Neuronal stem cell (in vitro differentiated cells): ENCODE measurements around the gene HNRNPCL4. TPM values are rescaled to one million over a fixed set of nuclear protein-coding genes. Genes with fewer than 3 reads are reported as not detected.
"Not testable (repeated sequence)": the region's sequence is repeated elsewhere in the genome, so short reads cannot be mapped to it uniquely, and the experiment has no call there.

Experiments
- DNase-seq: peaks from one replicate; pipeline ENCODE4 v3.0.0-alpha.2; 2013; ENCODE audit warnings: low spot score
- H2AFZ ChIP-seq: one replicate; pipeline ENCODE4 v1.6.1; 2013; ENCODE audit warnings: mild to moderate bottlenecking, low read length, inconsistent platforms
- H2AK5ac ChIP-seq: 2 replicates; pipeline ENCODE4 v1.6.1; 2013; ENCODE audit warnings: low read depth, mild to moderate bottlenecking, inconsistent platforms, low read length, moderate library complexity, mixed read lengths
- H2BK120ac ChIP-seq: 2 replicates; pipeline ENCODE4 v1.6.1; 2013; ENCODE audit warnings: low read depth, mild to moderate bottlenecking, inconsistent platforms, low read length, moderate library complexity, mixed read lengths
- H2BK12ac ChIP-seq: one replicate; pipeline ENCODE4 v1.6.1; 2013; ENCODE audit warnings: low read length, inconsistent platforms
- H2BK15ac ChIP-seq: 2 replicates; pipeline ENCODE4 v1.6.1; 2013; ENCODE audit warnings: mild to moderate bottlenecking, low read length, inconsistent platforms, mixed read lengths
- H2BK5ac ChIP-seq: one replicate; pipeline ENCODE4 v1.6.1; 2013; ENCODE audit warnings: inconsistent platforms, mild to moderate bottlenecking, low read length, moderate library complexity
- H3K14ac ChIP-seq: one replicate; pipeline ENCODE4 v1.6.1; 2013; ENCODE audit warnings: low read length, inconsistent platforms
- H3K18ac ChIP-seq: 2 replicates; pipeline ENCODE4 v1.6.1; 2013; ENCODE audit warnings: low read length, inconsistent platforms
- H3K23ac ChIP-seq: 2 replicates; pipeline ENCODE4 v1.6.1; 2013; ENCODE audit warnings: low read depth, mild to moderate bottlenecking, mixed read lengths, low read length, inconsistent platforms; ENCODE audit not compliant: poor library complexity
- H3K27ac ChIP-seq: replicated peaks from 3 replicates; pipeline ENCODE4 v1.5.1; 2013; ENCODE audit warnings: low read length, inconsistent platforms
- H3K27me3 ChIP-seq, 3 experiments: 2 replicates each; pipeline ENCODE4 v1.6.1; 2013; ENCODE audit warnings: low read length in 3 of 3, mild to moderate bottlenecking in 2 of 3, inconsistent platforms in 1 of 3, low read depth in 1 of 3, mixed read lengths in 1 of 3, moderate library complexity in 1 of 3; ENCODE audit not compliant: control insufficient read depth in 3 of 3, insufficient read depth in 3 of 3
- H3K36me3 ChIP-seq, 2 donors: replicated peaks in 1 of 2; 2 replicates each; pipeline ENCODE4 v1.6.1; 2013; ENCODE audit warnings: low read length in 2 of 2; ENCODE audit not compliant: control insufficient read depth in 2 of 2, insufficient read depth in 2 of 2
- H3K4ac ChIP-seq: 2 replicates; pipeline ENCODE4 v1.6.1; 2013; ENCODE audit warnings: inconsistent platforms, mild to moderate bottlenecking, low read length, moderate library complexity
- H3K4me1 ChIP-seq, 2 donors: 1 replicate in 1 of 2; 2 replicates in 1 of 2; pipeline ENCODE4 v1.6.1; 2013; ENCODE audit warnings: low read length in 2 of 2, low read depth in 1 of 2; ENCODE audit not compliant: control insufficient read depth in 2 of 2, insufficient read depth in 1 of 2
- H3K4me2 ChIP-seq: one replicate; pipeline ENCODE4 v1.6.1; 2013; ENCODE audit warnings: mild to moderate bottlenecking, low read length, inconsistent platforms; ENCODE audit not compliant: insufficient read depth, poor library complexity, severe bottlenecking
- H3K4me3 ChIP-seq, 2 donors: 2 replicates each; pipeline ENCODE4 v1.5.1; 2013; ENCODE audit warnings: low read length in 2 of 2, mild to moderate bottlenecking in 2 of 2, inconsistent platforms in 1 of 2, moderate library complexity in 1 of 2
- H3K79me1 ChIP-seq: one replicate; pipeline ENCODE4 v1.6.1; 2013; ENCODE audit warnings: low read depth, mild to moderate bottlenecking, inconsistent platforms, low read length, moderate library complexity
- H3K9ac ChIP-seq: one replicate; pipeline ENCODE4 v1.6.1; 2013; ENCODE audit warnings: mild to moderate bottlenecking, low read depth, low read length, inconsistent platforms; ENCODE audit not compliant: poor library complexity
- H3K9me3 ChIP-seq, 2 donors: replicated peaks in 1 of 2; 2 replicates each; pipeline versions ENCODE3 to v1.6.1; 2013; ENCODE audit warnings: low read length in 2 of 2, mild to moderate bottlenecking in 2 of 2, inconsistent platforms in 1 of 2, low read depth in 1 of 2, mixed read lengths in 1 of 2, moderate library complexity in 1 of 2; ENCODE audit not compliant: control insufficient read depth in 2 of 2, insufficient read depth in 1 of 2
- H4K8ac ChIP-seq: one replicate; pipeline ENCODE4 v1.6.1; 2013; ENCODE audit warnings: low read depth, mild to moderate bottlenecking, inconsistent platforms, low read length, moderate library complexity
- H4K91ac ChIP-seq: one replicate; pipeline ENCODE4 v1.6.1; 2013; ENCODE audit warnings: low read length, low read depth, mild to moderate bottlenecking, inconsistent platforms; ENCODE audit not compliant: poor library complexity
- WGBS, 2 donors: extraction: QIAGEN DNeasy Blood & Tissue Kit; methylation state at CpG; one replicate each; pipeline ENCODE4 v1.1.7; 2013; ENCODE audit warnings: missing lambda C conversion rate in 2 of 2, mixed read lengths in 1 of 2; ENCODE audit not compliant: insufficient read length in 2 of 2, insufficient replicate concordance in 1 of 2; ENCODE audit errors: extremely low coverage in 2 of 2; 5-methylcytosine and 5-hydroxymethylcytosine counted together
- polyA plus RNA-seq, 2 experiments: library from polyadenylated mRNA; stranded (reverse); fragments of 200-250 nt; gene quantifications; one replicate each; pipeline ENCODE4 v1.2.3, GENCODE V29; 2013

HNRNPCL4 gene
- polyA plus RNA-seq (2013, experiment 1 of 2) = not detected
- polyA plus RNA-seq (2013, experiment 2 of 2) = not detected

DNA sequence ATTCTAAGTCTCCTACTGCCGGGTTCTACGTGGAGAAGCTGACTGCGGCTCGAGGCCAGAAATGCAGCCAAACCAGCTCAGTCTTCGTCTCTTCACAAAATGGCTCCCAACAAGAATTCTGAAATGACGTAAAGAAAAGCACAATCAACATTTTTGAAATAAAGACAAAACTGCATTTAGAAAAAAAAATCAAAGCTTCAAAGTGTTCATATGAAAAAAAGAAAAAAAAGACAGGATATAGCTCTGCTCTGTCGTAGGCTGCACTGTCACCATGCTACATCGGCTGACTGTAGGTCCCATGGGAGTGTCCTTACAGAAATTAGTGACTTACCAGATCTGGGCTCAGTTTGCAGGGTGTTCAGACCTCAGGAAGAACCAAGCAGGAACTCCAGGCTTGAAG lies at the start of gene HNRNPCL4:
HNRNPCL4 (minus strand) TSS at position 101 of the 400 bp plus-strand sequence. CDS start 164 bp downstream, outside the sequence.
- WGBS, 2 donors = no CpG with 5 or more reads among the region's 8 CpGs
- H3K4me3 ChIP-seq, H2AK5ac ChIP-seq, H2AFZ ChIP-seq, DNase-seq, H3K27ac ChIP-seq, H3K9me3 ChIP-seq, H3K23ac ChIP-seq, H3K14ac ChIP-seq, H3K4me2 ChIP-seq, H3K4me1 ChIP-seq, H4K8ac ChIP-seq, H3K36me3 ChIP-seq, H3K4ac ChIP-seq, H3K79me1 ChIP-seq, H2BK12ac ChIP-seq, H2BK15ac ChIP-seq, H3K27me3 ChIP-seq, H2BK5ac ChIP-seq, H2BK120ac ChIP-seq, H3K18ac ChIP-seq, H3K9ac ChIP-seq, H4K91ac ChIP-seq: not testable (repeated sequence)

DNA sequence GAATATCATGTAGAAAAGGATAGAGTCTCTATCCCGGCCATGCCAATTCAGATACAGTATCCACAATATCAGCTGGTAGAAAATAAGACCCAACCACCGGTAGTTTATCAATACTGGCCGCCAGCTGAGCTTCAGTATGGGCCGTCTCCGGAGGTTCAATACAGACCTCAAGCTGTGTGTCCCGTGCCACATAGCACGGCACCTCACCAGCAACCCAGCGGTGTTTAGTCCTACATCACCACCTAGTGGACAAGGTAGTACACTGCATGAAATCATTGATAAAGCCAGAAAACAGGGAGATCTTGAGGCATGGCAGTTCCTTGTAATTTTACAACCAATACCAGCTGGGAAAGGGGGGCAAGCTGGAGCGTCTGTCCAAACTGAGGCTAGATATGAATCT lies 43.3 kb upstream of the HNRNPCL4 start:
- H3K4me1 ChIP-seq, H3K9me3 ChIP-seq, H3K18ac ChIP-seq, H3K9ac ChIP-seq, H2AFZ ChIP-seq, H4K8ac ChIP-seq, H2BK15ac ChIP-seq, H3K79me1 ChIP-seq, H3K23ac ChIP-seq, H3K4ac ChIP-seq, H3K4me3 ChIP-seq, DNase-seq, H2BK120ac ChIP-seq, H2BK5ac ChIP-seq, H3K27me3 ChIP-seq, H3K14ac ChIP-seq, H3K27ac ChIP-seq, H3K4me2 ChIP-seq, H4K91ac ChIP-seq, H2BK12ac ChIP-seq, H2AK5ac ChIP-seq, H3K36me3 ChIP-seq: not testable (repeated sequence)
- WGBS, 2 donors = no CpG with 5 or more reads among the region's 9 CpGs

DNA sequence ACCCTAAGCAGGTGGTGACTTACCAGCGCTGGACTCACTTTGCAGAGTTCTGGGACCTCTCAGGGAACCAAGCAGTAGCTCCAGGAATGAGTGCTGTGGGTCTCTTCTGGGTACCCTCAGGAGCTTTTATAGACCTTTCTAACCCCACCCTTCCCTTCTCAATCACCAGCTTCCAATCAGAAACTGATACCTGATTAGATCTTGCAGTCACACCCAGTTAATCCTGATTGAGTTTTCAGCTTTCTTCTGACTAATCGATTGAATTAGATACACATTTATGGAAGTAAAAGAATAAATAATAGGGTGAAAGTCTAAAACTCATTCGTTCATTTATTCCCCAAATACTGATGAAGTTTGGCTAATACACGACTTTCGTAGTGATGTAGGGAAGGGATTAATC lies 35.9 kb upstream of the HNRNPCL4 start, which contains the start of gene PRAMEF13:
PRAMEF13 (minus strand) TSS at position 101 of the 400 bp plus-strand sequence. CDS start 1,820 bp downstream, outside the sequence.
- not testable (repeated sequence) for H2BK5ac ChIP-seq, H3K4me2 ChIP-seq, H3K23ac ChIP-seq, H4K8ac ChIP-seq, H2BK12ac ChIP-seq, H4K91ac ChIP-seq, H3K4me1 ChIP-seq, H3K4me3 ChIP-seq, H3K27me3 ChIP-seq, DNase-seq, H2AFZ ChIP-seq, H2BK120ac ChIP-seq, H3K14ac ChIP-seq, H3K27ac ChIP-seq, H2AK5ac ChIP-seq, H3K79me1 ChIP-seq, H3K9me3 ChIP-seq, H3K9ac ChIP-seq, H3K4ac ChIP-seq, H2BK15ac ChIP-seq, H3K36me3 ChIP-seq, H3K18ac ChIP-seq
- no CpG with 5 or more reads among the region's 5 CpGs for WGBS, 2 donors

DNA sequence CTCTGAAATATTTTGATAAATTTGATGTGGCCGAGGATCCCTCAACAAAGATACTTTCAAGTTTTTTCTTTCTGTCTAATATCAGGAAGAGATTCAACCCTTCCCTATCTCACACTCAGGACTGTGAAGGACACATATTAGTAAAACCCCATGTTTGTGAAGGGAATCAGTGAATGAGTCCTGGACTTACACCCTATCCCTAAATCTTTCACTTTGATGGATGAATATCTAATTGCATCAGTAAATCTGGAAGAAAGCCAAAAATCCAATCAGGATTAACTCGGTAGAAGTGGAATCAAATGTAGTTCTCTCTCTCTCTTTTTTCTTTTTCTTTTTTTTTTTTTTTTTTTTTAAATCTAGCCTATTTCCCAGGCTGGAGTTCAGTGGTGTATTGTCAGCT lies 6.1 kb upstream of the HNRNPCL4 start, which contains the start of gene PRAMEF9:
PRAMEF9 (plus strand) TSS at position 301 of the 400 bp plus-strand sequence. CDS start 3,433 bp downstream, outside the sequence.
- H3K36me3 ChIP-seq, H3K9me3 ChIP-seq, DNase-seq, H2AK5ac ChIP-seq, H3K4me1 ChIP-seq, H2AFZ ChIP-seq, H3K9ac ChIP-seq, H3K18ac ChIP-seq, H4K8ac ChIP-seq, H3K14ac ChIP-seq, H2BK5ac ChIP-seq, H3K4ac ChIP-seq, H2BK12ac ChIP-seq, H4K91ac ChIP-seq, H3K27ac ChIP-seq, H3K27me3 ChIP-seq, H3K4me2 ChIP-seq, H2BK120ac ChIP-seq, H3K4me3 ChIP-seq, H2BK15ac ChIP-seq, H3K79me1 ChIP-seq, H3K23ac ChIP-seq: not testable (repeated sequence)
- WGBS, 2 donors = no CpG with 5 or more reads among the region's 2 CpGs
